Neural cell (in vitro differentiated cells): ENCODE results near the gene ITGB1.

Experiments
- POLR2AphosphoS5 ChIP-seq: IDR thresholded peaks from 2 replicates; pipeline ENCODE4 v1.6.1; 2012
- TAF1 ChIP-seq: IDR thresholded peaks from 2 replicates; pipeline ENCODE4 v1.6.1; 2012; ENCODE audit warnings: low read depth
- TF ChIP-seq, protein P1 (sequence below): fragments of 450-650 bp; IDR thresholded peaks from 2 replicates; pipeline ENCODE4 v1.5.1; 2014; ENCODE audit warnings: antibody characterized with exemption, mild to moderate bottlenecking, moderate library complexity; ENCODE audit not compliant: poor library complexity, severe bottlenecking

DNA sequence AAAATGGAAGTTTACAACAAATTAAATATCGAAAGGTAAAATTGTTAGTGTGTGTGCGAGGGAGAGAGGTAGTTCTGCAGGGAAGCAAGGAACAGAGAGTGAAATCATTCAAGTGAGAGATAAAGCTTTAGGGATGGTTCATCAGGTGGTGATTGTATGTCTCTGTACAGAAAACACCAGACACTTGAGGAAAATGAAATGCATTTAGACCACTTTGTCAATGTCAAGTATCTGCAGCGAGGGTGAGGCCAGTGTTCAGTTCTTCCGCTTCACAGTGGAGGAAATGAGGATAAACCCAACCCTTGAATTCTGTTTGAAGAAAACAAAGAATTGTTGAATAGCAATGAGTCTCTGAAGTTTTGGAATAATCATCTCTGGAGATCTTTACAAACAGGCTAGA is 14.4 kb upstream of the ITGB1 start:
- TF ChIP-seq, protein P1, sequence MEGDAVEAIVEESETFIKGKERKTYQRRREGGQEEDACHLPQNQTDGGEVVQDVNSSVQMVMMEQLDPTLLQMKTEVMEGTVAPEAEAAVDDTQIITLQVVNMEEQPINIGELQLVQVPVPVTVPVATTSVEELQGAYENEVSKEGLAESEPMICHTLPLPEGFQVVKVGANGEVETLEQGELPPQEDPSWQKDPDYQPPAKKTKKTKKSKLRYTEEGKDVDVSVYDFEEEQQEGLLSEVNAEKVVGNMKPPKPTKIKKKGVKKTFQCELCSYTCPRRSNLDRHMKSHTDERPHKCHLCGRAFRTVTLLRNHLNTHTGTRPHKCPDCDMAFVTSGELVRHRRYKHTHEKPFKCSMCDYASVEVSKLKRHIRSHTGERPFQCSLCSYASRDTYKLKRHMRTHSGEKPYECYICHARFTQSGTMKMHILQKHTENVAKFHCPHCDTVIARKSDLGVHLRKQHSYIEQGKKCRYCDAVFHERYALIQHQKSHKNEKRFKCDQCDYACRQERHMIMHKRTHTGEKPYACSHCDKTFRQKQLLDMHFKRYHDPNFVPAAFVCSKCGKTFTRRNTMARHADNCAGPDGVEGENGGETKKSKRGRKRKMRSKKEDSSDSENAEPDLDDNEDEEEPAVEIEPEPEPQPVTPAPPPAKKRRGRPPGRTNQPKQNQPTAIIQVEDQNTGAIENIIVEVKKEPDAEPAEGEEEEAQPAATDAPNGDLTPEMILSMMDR = no peak
- TF ChIP-seq POLR2AphosphoS5 = no peak
- TF ChIP-seq TAF1 = no peak
